Heart left ventricle (tissue), 13 donors: ENCODE measurements around the gene SAMD13.

ENCODE experiments used
- POLR2A ChIP-seq, 2 donors: fragments of 450-650 bp; IDR thresholded peaks; one replicate each; pipeline ENCODE4 v1.6.1; 2017; ENCODE audit warnings: antibody characterized with exemption in 2 of 2, mild to moderate bottlenecking in 2 of 2, moderate library complexity in 2 of 2
- TF ChIP-seq, protein P1 (sequence below), 12 donors: fragments of 200-600 bp; sonication (generic) in 4 of 12; IDR thresholded peaks; one replicate each; pipeline versions ENCODE4 v1.5.0 to v1.8.0; 2018 to 2022; ENCODE audit warnings: antibody characterized with exemption in 12 of 12, mild to moderate bottlenecking in 5 of 12
- donor health status: ischemic (EF 13 %, LVEDD 7.1; RV severe dilation, severe dysfunction).
- donor health status: DM: no; HTN: yes; CAD: no.
- donor health status: DM: no; HTN: no; CAD: no.
- donor health status: ischemic (EF 25% LVEDD 6.9; RV normal size, moderate dysfunction).
- donor health status: ischemic (EF 25% LVEDD 5.7; RV mildly dilated, moderate dysfunction).
- donor health status: ischemic (EF 35%, LVEDD 5.7; RV mildly dilated, moderate dysfunction).
- donor health status: nonischemic (EF 11% LVEDD 7.7; RV severe dilation, severe dysfunction).
- donor health status: DM: yes; HTN: yes; CAD: no.
- donor health status: PGD.
- donor health status: ischemic (EF 29% LVEDD 5.4; RV normal size, mild dysfunction).
- donor health status: nonischemic (EF 23%, LVEDD 6.1; RV moderate dilation, normal function).

GRCh38 chr1:84355556-84355955 lies 54.0 kb downstream of the SAMD13 start:
- TF ChIP-seq, protein P1, sequence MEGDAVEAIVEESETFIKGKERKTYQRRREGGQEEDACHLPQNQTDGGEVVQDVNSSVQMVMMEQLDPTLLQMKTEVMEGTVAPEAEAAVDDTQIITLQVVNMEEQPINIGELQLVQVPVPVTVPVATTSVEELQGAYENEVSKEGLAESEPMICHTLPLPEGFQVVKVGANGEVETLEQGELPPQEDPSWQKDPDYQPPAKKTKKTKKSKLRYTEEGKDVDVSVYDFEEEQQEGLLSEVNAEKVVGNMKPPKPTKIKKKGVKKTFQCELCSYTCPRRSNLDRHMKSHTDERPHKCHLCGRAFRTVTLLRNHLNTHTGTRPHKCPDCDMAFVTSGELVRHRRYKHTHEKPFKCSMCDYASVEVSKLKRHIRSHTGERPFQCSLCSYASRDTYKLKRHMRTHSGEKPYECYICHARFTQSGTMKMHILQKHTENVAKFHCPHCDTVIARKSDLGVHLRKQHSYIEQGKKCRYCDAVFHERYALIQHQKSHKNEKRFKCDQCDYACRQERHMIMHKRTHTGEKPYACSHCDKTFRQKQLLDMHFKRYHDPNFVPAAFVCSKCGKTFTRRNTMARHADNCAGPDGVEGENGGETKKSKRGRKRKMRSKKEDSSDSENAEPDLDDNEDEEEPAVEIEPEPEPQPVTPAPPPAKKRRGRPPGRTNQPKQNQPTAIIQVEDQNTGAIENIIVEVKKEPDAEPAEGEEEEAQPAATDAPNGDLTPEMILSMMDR (IDR thresholded peaks at IDR 0.05), result no peak
- TF ChIP-seq POLR2A (IDR thresholded peaks at IDR 0.05), result no peak
